Stimulated activated CD8-positive, alpha-beta memory T cell treated with anti-CD3 and anti-CD28 coated beads, Interleukin-12 subunit alpha, Interleukin-12 subunit beta, amount 100 ng/mL, for 24 hours (primary cell): ENCODE measurements around the gene CNN2.
"Not testable (repeated sequence)": the region's sequence is repeated elsewhere in the genome, so short reads cannot be mapped to it uniquely, and the experiment has no call there.

ENCODE experiments used
- DNase-seq: peaks from one replicate; pipeline ENCODE4 v3.0.0-alpha.2; 2020; ENCODE audit errors: extremely low read depth

The CNN2 gene

DNA sequence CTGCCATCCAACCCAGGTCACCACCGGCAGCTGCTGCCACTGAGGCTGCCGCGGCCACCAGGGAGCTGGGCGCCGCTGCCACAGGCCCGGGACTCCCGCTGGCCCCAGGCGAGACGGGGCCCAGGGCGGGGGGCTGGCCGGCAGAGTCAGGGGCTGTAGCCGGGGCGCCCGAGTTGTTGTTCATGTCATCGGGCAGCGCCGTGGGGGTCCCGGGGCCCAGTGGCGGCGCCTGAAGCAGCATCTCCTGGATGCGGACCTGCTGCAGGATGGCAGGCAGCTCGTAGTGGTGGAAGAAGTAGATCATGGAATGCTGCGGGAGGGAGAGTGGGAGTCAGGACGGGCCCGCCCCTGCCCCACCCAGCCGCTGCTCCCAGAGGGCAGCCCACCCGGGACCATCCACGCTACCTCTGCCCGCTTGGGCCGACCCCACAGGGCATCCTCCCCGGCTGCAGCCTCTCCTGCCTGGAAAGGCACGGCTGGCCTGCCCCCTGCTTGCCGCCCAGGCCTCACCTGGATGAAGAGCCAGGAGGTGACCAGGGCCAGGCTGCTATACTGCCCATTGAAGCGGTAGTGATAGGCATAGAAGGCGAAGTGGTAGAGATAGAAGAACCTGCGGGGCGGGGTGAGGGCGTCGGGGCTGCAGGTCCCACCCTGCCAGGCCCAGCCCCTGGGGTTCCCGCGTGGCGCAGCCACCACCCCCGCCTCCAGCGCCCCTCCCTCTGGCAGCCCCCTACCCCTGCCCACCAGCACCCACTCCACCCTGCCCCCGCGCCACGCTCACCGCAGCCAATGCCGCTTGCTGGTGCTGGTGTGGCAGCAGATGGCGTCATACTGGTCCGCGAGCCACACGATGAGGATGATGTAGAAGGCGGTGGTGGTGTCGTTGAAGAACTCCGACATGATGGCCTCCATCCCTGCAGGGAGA lies 15.6 kb upstream of the CNN2 start:
- DNase-seq, result no peak

DNA sequence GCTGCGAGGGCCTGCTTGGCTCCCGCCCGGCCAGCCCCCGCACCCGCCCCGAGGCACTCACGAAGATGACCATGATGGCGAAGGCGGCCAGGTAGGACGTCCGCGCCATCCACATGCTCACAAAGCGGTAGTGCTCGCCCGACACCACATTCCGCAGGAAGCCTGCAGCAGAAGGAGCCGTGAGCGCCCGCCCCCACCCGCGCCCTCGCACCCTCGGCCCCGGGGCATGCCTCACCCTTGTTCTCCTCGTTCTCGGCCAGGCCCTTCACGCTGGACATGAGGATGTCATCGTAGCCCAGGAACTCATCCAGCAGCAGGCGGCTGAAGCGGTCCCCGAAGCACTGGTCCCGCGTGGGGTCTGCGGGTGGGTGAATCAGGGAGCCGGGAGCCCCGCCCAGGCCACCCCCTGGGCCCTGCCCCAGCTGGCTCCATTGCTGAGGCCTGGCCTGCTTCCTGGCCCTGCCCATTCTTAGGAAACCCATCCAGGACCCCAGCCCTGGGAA lies 14.5 kb upstream of the CNN2 start:
- no peak for DNase-seq

GRCh38 chr19:1012334-1012733 lies 14.1 kb upstream of the CNN2 start:
- DNase-seq, result no peak

DNA sequence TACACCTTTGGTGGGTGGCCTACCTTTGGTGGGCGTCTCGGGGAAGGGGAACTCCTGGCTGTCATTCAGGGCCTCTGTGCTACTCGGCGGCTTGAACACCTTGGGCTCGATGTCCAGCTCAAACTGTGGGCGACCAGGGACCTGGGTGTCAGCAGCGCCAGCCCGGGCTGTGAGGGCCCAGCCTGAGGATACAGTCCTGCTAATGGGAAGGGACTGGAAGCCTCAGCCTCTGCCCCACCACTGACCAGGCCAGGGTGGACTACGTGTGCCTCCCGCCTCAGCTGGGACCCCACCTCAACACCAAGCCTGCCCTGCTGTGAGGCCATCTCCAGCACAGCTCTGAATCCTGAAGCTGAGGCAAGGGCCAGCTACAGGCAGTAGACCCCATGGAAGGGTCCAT lies 13.2 kb upstream of the CNN2 start:
- no peak for DNase-seq

GRCh38 chr19:1014161-1015060 lies 12.0 kb upstream of the CNN2 start:
- DNase-seq, result no peak

- no peak for DNase-seq
Observed at GRCh38 chr19:1015061-1015781, 11.2 kb upstream of the CNN2 start.

DNA sequence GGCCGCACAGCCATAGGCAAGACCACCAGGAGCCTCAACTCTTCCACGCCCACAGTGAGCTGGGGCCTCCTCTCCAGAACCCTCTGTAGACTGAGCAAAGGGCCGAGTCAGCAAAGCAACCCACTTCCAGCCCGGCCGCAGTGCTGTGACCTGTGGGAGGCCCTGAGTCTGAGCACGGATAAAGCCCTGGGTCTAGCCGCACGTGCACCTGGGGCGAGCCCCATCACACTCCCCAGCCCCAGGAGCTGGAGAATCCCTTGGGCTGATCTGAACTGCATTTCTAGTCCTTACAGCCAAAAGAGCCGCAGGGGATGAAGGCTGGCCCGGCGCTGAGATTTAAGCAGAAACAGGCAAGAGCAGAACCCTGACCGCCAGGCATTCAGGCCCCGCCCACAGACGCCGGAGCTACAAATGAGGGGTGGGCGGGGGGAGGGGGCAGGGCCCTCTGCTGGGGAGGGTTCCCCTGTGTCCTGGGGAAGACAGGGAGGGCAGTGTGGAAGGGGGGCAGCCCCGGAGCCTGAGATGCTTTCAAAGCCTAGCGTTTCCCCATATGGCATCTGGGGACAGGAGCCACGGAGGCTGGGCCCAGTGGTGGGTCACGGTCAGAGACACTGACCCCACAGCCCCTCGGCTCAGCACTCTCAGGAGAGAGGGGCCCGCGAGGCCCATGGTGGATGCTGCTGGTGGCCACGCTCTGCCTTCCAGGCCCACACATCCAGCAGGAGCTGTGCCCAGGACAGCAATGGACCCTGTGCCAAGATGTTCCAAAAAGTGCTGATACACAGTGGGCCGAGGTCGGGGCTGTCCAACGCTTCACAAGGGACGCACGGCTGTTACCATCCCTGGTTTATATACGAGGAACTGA lies 10.4 kb upstream of the CNN2 start:
- DNase-seq, result no peak

DNA sequence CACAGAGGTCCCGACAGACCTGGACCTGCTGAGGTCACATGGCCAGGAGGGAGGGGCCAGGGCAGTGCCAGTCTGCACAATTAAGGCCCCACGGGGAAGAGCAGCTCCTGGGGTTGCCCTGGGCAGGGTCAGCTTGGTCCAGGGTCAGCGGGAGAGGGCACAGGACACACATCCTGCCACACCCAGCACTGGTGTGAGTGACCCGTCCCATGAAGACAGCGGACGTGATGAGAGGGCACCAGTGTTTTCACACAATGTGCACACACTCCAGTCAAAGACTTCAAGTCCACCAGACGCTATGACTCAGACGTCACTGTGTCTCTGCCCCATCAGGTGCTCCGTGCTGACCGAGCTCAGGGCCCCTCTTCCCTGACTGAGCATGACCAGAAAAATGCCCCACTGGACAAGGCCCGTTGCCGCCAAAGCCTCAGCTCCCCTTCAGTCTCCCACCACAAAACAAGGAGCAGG lies 9.7 kb upstream of the CNN2 start:
- no peak for DNase-seq

DNA sequence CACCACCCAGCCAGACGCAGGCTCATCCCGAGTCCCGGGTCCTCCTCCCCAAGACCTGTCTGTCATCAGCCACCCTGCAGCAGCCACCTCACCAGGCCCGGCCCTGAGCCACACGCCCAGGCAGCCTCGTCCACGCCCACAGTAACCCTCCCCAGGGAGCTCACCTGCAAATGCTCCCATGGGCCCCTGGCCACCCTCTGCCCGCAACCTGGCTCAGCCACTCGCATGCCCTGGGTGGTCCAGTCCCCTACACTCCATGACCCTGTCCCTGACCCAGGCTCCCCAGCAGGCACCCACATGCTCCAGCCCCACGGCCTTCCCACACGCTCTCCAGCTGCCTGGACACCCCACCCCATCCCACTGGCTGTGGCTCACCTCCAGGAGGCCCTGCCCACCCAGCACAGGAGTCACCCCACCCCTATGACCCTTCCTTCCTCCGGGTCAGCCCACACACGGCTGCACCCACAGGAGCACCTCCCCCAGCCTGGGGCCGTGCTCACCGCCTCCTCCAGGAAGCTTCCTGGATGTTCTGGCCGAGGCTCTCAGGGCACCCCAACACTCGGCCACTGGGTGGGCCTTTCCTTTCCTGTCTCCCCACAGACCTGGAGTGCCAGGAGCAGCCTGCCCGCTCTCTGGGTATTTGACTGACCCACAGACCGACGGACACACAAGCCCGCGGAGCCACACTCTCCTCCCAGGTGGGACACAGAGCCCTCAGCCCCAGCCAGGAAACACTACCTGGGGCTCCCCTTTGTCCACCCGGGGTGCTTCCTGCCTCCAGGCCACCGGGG lies 9.1 kb upstream of the CNN2 start:
- DNase-seq, result no peak

GRCh38 chr19:1017906-1018305 lies 8.5 kb upstream of the CNN2 start:
- DNase-seq, result no peak

- DNase-seq, result no peak
Observed at GRCh38 chr19:1018393-1018792, 8.0 kb upstream of the CNN2 start.

GRCh38 chr19:1018932-1019615 lies 7.3 kb upstream of the CNN2 start:
- DNase-seq, result no peak

- DNase-seq, result no peak
Observed at GRCh38 chr19:1019616-1019961, 6.8 kb upstream of the CNN2 start.

GRCh38 chr19:1019980-1020867 lies 6.2 kb upstream of the CNN2 start:
- no peak for DNase-seq

DNA sequence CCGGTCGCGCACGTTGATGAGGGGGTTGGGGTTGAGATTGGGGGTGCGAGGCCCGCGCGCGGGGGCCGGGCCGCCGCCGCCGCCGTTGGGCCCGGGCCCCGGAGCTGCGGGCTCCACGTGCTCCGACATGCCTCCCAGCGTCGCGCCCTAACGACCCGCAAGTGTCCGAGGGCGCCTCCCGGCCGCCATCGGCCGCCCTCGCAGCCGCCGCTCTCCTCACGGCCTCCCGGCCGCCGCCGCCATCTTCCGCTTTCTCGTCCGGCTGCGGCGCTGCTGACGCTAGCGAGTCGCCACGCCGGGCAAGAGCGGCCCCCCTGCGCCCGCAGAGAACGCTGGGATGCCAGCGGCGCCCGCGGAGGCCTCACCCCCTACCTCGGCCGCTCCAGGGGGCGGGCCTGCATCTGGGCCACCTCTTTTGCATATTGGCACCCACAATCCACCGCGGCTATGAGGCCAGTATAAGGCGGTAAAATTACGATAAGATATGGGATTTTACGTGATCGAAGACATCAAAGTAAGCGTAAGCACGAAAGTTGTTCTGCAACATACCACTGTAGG lies 5.5 kb upstream of the CNN2 start, which contains the start of gene TMEM259:
TSS of gene TMEM259 (minus strand) at position 256 of the 558 bp plus-strand sequence. CDS start at position 129, 127 bp downstream.
- DNase-seq, result peak; percentile 92

GRCh38 chr19:1023883-1024188 lies 2.6 kb upstream of the CNN2 start:
- DNase-seq, result not testable (repeated sequence)

DNA sequence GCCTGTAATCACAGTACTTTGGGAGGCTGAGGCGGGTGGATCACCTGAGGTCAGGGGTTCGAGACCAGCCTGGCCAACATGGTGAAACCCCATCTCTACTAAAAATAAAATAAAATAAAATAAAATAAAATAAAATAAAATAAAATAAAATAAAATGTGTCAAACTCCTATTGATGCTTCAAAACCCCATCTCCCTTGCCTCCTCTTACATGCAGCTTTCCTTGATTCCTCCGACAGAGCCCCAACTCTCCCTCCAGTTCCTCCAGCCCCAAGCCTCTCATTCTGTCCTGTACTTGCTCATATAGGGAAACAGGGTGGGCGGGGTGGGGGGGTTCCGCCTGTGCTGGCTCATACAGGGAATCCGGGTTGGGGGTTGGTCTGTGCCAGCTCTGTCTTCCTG lies 1.3 kb upstream of the CNN2 start:
- DNase-seq, result not testable (repeated sequence)
